OCI-M2 (cell line): Measurements from ENCODE around the gene BGN.

Experiments
- DNase-seq: peaks from one replicate; lab custom pipeline; 2025; ENCODE audit not compliant: unreplicated experiment; lab: John Stamatoyannopoulos, UW

The BGN gene

DNA sequence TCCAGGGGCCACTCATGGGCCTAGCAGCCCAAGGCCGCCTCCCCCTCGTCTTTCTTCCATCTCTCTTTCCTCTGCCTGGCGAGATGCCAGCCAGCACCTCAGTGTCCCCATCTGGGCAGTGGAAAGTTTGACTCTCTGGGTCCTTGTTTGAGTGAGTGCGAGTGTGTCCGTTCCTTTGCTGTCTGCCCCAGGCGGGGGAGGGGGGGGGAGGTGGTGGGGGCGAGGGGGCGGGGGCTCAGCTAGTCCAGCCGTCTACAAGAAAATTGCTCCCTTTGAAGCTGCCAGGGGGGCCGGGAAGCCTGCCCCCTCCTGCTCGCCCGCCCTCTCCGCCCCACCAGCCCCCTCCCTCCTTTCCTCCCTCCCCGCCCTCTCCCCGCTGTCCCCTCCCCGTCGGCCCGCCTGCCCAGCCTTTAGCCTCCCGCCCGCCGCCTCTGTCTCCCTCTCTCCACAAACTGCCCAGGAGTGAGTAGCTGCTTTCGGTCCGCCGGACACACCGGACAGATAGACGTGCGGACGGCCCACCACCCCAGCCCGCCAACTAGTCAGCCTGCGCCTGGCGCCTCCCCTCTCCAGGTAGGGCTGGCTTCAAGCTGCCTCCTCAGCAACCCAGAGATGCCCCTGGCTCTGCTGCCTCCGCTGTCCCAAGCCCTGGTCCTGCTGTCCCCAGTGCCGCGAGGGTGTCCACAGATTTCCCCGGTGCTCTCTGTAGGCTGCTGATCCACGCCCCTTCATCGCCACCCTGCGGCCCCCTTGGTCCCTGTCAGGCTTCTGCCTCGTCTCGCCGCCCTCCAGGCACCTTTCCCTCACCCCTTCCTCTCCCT is at the start of gene BGN:
BGN (plus strand) TSS at position 440 of the 821 bp plus-strand sequence. CDS start 9,652 bp downstream, outside the sequence.
- DNase-seq, result no peak

DNA sequence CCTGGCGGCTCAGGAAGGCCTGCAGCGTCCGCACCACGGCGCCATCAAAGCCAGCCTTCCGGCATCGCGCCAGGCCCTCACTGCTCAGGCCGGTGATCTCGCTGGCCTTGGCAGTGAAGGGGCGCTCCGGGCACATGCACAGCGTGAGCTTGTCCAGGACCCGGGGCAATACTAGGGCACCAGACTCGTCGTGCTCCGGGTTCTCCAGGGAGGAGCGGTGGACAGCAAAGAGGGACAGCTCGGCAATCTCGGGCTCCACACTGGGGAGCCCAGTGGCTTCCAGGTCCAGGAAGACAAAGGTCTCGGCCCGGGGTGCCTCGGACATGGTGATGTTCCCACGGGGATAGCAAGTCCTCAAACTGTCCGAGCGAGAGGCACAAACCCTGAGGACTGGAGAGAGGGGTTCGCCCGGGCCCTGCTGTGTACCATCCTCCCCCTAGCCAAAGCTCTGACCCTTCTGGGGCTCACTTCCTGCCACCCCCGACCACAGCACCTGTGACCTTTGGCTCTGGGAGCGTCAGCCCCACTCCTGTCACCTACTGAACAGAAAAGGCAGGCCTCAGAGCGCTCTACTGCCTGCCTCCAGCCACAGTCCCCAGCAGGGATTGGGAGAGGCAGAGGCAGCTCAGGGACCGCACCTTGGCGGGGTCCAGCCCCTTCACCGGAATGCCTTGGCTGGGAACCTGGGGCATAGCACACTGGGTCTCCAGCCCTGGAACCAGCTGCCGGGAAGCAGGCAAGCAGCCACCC is 49.5 kb upstream of the BGN start:
- DNase-seq, result no peak

DNA sequence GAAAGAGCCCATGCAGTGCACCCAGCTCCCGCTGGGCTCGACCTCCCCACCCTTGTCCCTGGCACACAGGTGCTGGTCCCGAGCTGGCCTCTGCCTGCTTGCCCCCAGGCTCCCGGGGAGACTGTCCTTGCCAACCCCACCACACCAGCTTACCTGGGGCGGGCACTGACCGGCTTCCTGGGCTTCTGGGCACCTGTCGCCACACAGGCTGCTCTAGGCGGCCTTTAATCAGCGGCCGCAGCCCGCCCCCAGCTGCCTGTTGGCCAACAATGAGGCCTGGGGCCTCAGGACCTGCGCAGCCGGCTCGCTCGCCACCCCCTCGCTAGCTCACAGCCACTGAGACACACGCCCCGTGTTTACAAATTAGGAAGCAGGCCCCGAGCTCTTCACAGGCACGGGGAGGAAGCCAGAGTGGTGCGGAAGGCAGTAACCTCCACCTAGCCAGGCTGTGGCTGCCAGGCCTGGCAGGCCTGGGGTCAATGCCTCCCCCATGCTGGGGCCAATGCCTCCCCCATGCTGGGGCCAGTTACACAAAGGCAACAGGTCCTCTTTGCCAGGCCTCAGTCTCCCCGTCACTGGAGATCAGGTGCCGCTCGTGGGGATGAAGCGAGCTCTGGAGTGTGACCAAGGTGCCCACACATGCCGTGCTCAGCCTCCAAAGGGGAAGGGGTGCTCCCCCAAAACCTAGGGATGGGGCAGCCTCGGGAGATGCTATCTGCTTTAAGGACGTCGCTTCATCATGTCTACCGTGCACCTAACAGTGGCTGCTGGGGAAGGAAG is 48.7 kb upstream of the BGN start, which contains the start of gene TREX2:
TREX2 (minus strand) TSS at position 201 of the 780 bp plus-strand sequence. CDS start 626 bp downstream, outside the sequence.
- no peak for DNase-seq

DNA sequence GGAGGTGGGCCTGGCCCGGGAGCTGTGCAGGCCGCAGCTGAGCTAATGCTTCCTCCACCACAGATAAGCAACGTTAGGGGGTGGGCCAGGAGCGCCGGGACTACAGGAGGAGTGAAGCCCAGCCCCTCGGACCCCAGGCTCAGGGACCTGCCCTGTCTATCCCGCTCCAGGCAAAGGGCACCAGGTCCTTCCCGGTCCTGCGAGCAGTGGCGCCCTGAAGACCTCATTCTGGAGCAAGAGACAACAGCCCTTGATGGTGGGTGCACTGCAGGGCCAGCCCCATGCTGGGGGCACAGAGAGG is 48.2 kb upstream of the BGN start:
- DNase-seq, result no peak

DNA sequence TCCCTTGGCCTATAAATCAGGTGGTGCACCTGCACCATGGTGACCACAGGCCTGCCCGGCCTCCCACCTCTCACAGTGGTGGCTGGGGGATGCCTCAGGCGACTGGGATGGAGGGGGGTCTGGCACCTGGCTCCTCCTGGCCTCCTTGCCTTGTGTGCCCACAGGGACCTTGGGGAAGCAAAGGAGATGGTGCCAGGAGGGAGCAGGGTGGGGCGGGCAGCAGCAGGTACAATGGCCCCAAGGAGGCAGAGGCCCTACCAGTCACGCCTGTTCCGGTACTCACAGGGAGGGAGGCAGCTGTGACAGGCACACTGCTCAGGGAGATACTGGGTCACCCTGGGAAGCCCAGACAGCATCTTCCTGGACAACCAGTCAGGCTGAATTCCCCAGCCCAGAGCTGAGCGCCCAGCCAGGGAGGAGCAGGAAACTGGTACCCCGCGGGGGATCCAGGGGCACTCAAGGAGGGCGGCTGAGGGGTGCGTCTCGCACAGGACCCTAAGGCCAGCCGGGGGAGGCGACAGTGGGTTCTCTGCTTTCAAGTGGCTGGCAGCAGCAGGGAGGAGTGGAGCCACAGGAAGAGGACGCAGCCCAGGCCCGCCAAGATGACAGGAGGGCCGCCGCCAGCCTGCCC is 47.7 kb upstream of the BGN start:
- no peak for DNase-seq

DNA sequence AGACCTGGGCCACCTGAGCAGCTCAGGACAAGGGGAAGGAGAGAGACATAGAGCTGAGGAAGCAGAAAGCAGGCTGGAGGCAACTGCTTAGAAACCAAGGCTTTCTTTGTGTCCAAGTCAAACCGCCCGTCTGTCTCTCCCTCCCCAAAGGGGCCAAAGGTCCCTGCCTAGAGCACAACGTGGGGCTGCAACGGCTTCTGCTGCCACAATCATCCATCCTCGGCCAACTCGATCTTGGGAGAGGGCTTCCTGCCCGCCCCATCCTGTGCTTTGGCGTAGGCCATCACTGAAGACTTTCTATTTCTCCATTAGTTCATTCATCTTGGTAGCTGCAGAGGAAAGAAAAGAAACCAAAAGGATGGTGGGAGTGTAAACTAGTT is 47.2 kb upstream of the BGN start:
- DNase-seq, result no peak

DNA sequence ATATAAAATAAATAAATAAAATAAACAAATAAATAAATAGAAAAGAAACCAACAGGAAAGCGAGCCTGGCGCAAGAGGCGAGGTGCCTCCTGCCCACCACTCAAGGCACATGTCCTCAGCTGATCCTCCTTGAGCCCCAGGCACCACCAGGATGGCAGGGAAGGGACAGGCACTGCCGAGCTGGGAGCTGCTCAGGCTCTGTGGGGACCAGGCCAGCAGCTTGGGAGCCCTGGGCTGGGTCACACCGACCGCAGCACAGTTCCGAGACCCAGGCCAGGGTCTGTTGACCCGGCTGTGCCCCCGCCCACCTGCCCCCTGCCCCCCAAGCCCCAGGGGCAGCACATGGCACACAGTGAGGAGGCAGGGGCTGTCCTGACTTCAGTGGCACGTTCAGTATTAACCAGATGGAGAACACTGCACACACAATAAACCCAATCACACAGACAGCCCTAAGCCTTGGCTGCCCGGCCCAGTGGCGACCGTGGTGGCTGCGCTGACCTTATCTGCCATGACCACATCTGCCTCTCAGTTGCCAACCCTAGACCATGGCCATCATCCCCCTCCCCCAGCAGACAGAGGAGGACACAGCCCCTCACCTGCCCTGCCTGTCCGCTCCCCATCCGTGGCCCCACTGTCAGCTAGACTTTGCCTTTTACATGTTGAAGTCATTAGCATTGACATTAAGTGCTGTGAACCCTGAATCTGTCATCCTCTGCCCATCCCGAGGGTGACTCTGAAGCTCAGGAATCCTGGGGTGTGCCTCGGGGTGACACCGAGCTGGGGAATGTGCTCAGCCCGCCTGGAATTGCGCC is 46.0 kb upstream of the BGN start:
- DNase-seq, result no peak

DNA sequence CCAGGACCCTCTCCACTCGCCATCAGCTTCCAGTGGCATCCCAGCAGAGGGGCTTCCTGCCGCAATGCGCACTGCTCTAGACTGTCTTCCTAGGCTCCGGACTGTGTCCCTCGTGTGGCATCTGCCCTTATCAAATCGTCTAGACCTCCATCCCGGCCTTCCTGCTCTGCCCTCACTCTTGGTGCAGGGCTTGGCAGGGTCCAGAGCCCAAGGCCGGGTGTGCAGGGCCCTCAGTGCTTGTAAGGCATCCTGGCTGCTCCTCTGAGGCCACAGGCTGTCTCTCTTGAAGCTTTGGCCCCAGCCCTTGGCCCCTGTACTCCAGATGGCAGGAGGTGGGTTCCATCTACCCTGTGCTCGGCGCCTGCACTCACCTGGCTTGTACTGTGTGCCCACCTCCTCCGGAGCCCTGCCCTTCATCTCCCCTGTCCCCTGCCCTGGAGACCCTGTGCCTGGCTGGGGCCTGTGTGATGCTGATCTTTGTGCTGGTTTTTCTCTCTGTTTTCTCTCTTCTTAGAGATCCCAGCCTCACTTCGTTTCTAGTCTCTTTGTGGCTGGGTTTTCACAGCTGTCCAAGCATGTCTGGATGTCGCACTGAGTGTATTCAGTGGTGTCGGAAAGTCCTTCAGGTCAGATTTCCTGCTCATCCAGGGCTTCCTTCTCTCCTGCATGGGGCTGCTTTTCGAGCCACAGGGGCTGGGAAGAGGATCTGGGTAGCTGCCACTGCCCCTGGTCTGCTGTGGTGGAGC is 45.2 kb upstream of the BGN start:
- no peak for DNase-seq

DNA sequence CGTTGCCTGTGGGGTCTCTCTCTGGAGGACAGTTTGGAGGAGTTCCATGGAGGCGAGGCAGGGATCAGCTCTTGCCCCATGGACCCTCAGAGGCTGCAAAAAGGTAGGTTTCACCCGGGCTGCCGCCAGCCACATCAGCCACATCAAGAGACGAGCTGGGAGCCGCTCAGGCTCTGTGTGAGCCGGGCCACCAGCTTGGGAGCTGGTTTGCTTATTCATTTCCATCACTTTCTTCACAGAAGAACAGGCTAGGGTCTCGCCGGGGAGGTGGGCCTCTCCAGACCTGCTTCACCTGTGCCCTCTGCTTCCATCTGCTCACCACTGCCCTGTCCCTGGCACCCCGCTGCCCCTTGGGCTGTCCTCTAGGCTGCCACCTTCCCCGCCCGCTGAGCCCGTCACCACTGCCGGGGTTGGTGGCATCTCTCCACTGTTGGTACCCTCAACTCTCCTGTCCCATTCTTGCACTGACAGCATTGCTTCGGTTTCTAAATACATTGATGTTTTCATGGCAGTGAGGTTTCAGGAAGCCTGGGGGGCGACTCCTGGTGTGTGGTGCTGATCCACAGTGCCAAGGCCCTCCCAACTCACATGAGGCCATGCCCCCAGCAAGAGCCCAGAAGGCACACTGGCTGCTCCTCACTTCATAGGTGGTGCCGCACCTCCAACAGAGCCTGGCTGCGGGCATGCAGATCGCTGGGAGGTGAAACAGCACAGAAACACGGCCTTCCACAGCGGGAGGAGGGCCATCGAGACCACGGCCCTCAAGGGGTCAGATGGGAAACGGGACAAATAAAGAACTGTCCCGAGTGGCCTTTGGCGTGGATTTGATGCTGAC is 44.4 kb upstream of the BGN start:
- no peak for DNase-seq

DNA sequence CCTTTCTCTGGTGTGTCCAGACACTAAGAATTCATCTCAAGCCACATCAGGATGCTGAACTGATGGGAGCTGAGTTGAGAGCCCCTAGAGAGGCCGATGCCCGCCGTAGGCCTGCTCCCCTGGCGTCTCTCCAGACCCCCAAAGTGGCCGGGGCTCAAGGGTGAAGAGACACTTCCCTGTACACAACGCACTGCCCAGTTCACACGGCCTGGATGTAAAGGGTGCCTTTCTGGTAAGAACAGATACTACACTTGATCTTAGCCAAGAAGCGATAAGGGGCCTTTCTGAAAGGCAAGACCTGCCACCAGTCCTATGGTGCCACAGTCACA is 43.9 kb upstream of the BGN start:
- DNase-seq, result no peak

DNA sequence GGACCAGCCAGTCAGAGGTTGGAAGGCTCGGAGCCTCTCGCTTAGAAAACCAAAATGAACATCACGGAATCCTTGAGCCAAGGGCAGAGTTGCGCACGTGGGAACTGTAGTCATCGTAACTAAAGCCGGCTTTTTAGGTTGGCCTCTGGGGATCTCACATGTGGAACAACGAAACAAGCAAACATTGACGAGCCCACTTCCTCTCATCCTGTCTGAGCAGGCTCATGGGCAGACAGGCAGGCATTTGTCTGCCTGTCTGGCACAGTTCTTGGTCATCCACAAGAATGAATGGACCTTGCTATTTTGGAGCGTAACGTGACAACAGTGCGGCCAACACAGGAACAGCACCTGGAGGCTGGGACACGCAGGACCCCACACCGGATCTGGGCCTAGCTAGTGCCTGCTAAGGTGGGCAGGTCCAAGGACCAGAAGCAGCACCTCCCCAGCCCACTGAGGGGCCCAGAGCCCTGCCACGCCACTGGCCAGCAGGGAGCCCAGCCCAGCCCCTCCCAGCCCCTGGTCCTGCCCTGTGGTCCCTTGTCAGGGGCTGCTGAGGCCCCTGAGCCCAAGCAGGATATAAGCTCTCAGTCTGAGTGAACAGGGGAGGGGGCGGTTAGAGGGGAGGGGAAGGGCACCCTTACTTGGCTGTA is 39.8 kb upstream of the BGN start:
- no peak for DNase-seq

DNA sequence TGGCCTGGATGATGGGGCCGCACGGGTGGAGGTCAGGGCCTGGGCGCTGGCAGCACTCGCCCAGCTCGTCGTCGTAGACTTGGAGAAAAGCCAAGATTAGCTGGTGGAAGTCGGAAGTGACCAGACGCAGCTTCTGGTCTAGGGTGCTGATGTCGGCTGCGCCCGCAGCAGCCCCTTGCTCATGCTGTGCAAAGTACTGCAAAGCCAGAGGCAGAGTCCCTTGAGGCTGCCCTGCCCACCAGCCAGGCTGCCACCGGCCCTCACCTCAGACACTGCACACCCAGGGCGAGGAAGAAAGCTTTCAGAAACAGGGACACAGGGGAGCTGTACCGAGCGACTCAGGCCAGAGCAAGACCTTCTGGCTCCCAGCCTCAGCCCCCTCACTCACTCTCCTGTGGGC is 39.2 kb upstream of the BGN start:
- DNase-seq, result no peak

DNA sequence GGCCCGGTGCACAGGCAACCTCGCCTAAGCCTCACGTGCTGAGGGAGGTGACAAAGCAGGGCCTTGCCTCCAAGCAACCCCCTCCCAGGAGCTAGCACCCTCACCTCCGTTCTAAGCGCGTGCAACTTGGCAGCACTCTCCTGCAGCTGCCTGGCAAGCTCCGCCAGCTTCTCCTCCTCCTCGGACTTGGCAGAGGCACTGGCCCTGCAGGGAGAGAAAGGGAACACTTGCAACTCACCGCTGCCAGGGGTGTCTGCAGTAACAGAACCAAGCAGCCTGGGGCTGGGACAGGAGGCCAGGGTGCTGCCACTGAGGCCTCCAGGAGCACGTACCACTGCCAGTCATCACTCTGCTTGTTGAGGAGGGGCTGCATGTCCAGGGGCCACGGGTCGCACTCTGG is 38.6 kb upstream of the BGN start:
- no peak for DNase-seq

DNA sequence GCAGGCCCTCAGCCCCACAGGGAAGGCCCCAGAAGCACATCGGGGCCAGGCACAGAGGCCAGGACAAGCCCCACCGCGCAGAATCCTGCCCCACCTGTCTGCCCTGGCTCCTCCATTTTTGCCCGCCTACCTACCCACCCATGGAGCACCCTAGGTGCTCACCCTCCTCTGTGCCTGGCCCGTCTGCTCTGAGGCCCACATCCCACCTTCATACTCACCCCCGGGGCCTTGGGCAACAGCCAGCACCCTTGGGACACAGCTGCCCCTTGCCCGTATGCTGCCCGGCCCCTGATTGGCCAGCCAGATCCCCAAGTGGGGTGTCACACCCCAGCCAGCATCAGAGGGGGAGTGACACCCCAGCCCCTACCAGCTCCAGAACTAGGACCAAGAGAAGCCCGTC is 38.1 kb upstream of the BGN start:
- no peak for DNase-seq

DNA sequence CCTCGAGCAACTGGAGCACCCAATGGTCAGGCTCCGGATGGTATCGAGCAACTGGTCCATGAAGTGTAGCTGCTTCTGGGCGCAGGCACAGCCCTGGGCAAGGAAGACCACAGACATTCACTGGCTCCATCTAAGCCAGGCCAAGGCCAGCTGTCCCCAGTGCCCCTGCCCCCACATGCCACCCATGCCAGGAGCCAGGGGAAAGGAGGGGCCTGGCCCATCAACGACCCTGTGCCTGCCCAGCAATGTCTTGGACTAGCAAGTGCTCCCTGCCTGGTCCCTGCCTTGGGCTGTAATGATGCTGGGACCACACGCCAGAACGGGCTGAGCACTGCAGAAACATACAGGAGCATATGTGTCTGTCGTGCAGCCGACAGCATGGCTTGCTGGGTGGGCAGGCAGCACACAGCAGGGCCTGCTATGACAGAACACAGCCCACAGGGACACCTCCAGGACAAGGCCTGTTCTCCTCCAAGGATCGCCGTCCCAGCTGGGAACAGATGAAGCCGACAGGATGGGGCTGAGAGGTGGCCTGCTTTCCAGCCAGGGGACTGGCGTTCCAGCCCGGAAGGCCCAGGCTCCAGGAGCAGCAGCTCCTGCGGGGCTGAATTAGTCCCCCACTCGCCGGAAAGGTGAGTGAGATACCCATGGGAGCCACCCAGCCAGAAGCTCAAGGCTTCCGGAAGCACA is 37.5 kb upstream of the BGN start:
- DNase-seq, result no peak

DNA sequence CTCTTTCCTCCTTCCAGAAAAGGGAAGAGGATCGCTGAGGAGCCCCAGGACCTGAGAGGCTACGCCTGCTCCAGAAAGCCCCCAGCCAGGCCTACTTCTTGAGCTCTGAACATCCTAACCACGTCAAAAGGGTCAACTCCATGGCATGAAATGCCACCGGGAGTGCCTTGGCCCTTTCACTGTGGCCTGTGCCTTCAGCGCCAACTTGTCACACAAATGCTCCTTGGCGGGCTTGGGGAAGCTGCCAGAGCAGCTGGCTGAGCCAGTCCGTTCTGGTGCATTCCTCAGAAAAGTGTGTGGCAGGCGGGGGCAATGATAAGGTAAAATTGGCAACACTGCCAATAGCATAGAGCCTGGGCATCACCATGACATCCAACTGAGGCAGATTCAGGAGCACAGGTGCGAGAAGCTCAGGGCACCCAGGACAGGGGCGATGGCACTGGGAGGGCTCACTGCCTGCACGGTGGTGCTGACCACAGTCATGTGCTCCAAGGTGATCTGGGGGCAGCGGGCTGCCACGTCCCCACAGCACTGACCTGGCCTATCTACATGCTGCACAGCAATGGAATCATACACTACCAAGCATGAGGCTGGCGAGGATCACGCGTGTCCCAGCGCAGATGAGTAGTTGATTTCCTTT is 36.8 kb upstream of the BGN start:
- no peak for DNase-seq

DNA sequence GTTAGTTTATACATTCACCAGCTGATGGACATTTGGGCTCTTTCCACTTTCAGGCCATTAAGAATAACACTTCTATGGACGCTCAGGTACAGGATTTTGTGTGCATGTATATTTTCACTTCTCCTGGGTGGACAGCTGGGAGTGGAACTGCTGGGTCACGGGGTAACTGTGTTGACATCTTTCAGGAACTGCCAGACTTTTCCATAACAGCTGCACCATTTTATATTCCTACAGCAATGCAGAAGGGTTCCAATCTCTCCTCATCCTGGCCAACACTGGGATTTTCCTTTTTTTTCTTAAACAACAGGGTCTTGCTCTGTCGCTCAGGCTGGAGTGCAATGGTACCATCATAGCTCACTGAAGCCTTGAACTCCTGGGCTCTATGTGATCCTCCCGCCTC is 36.3 kb upstream of the BGN start:
- no peak for DNase-seq

DNA sequence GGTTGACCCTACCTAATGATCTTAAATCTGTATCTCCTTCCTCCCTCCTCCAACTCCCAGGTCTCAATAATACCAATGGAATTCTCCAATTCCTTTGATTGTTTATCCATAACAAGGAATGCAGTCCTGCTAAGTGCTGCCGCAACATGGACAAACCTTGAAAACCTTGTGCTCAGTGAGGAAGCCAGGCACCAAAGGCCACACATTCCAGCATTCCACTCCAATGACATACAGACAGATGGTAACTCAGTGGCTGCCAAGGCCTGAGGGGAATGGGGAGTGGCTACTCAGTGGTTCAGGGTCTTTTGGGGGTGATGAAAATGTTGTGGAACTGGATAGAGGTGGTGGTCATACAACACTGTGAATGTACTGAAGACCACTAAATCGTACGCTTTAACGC is 34.8 kb upstream of the BGN start:
- no peak for DNase-seq
